ENCODE measurements around the gene BRICD5. TPM values are rescaled to one million over a fixed set of nuclear protein-coding genes. Genes with fewer than 3 reads are reported as not detected.

The BRICD5 gene
- total and polyA plus RNA-seq, 3 donors from 2014 or later: 25.1 to 66.5 (median 37.8) TPM

DNA sequence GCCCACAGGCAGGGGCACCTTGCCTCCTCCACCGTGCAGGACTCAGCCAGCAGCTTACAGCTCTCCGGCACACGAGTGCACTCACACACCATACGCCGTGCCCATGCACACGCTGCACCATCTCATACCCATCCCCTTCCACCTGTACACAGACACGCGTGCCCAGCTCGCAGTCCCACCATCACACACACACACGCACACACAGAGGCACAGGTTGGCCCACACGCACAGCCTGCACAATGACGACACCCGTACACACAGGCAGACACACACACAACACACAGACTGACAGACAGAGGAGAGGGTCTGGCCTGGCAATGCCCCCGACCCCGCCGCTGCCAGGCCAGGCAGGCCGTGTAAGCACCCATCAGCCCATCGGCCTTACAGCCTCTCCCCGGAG, 26.3 kb downstream of the BRICD5 start:
- Histone ChIP-seq H3K4me3 (no peak overlapping the region), H3K27ac (no peak overlapping the region), H3K9me3 (no peaks in the 10 kb centered on the region), H3K4me1 (no peaks in the 10 kb centered on the region), H3K36me3 (ENCODE audit: low read depth, missing control alignments) (no peaks in the 10 kb centered on the region), H3K27me3 (no peaks in the 10 kb centered on the region)
- intact Hi-C loops (cut with DNase I; ENCODE audit: low total_unique reads): no loop called here
- WGBS, 2 donors: 89 to 91% methylated on average over 15 to 19 of the region's 19 CpGs
- TF ChIP-seq CTCF (IDR thresholded peaks at IDR 0.05): no peak
- no peak for DNase-seq

- Histone ChIP-seq H3K27me3 (no peaks in the 10 kb centered on the region), H3K27ac (no peak overlapping the region), H3K9me3 (no peaks in the 10 kb centered on the region), H3K4me1 (no peaks in the 10 kb centered on the region), H3K36me3 (ENCODE audit: low read depth, missing control alignments) (no peaks in the 10 kb centered on the region), H3K4me3 (no peak overlapping the region)
- intact Hi-C loops (cut with DNase I; ENCODE audit: low total_unique reads): no loop called here
- DNase-seq: no peak
- WGBS, 2 donors: 91 to 94% methylated on average over 12 to 30 of the region's 30 CpGs
- no peak for TF ChIP-seq POLR2A (IDR thresholded peaks at IDR 0.05)
- TF ChIP-seq CTCF (IDR thresholded peaks at IDR 0.05): no peak
Observed at GRCh38 chr16:2183671-2184070, 27.0 kb downstream of the BRICD5 start.

DNA sequence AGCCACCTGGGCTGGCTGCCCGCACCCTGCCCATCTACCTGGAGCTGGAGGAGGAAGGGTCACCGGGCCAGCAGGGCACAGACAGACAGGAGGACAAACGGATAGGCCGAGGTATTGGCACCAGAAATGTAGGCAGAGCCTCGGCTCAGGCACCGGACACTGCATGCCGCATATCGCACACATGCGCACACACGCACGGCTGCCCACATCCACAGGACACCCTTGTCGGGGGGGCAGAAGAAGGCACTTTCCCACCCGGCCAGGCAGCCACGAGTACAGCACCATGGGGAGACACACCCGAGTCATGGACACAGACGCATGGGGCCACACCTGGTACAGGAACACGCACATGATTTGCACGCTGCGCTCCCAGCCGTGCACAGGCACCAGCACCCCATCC, 28.7 kb downstream of the BRICD5 start:
- WGBS, 2 donors: 89 to 95% methylated on average over 7 to 20 of the region's 20 CpGs
- no peaks in the 10 kb centered on the region for H3K4me1 ChIP-seq
- TF ChIP-seq CTCF (IDR thresholded peaks at IDR 0.05): no peak
- TF ChIP-seq POLR2A (IDR thresholded peaks at IDR 0.05): no peak
- intact Hi-C loops (cut with DNase I; ENCODE audit: low total_unique reads): no loop called here
- no peak overlapping the region for H3K4me3 ChIP-seq
- no peak overlapping the region for H3K27ac ChIP-seq
- no peaks in the 10 kb centered on the region for H3K9me3 ChIP-seq
- H3K27me3 ChIP-seq: no peaks in the 10 kb centered on the region
- no peaks in the 10 kb centered on the region for H3K36me3 ChIP-seq (ENCODE audit: low read depth, missing control alignments)
- no peak for DNase-seq

- WGBS, 2 donors: 91% methylated on average over 36 of the region's 46 CpGs; no CpG with 5 or more reads in 1 of the 2 donors
- TF ChIP-seq CTCF (IDR thresholded peaks at IDR 0.05) (no peak), POLR2A (IDR thresholded peaks at IDR 0.05) (no peak)
- intact Hi-C loops (cut with DNase I; ENCODE audit: low total_unique reads): no loop called here
- no peaks in the 10 kb centered on the region for H3K36me3 ChIP-seq (ENCODE audit: low read depth, missing control alignments)
- H3K4me3 ChIP-seq: no peak overlapping the region
- H3K27me3 ChIP-seq: no peaks in the 10 kb centered on the region
- no peak for DNase-seq
- H3K27ac ChIP-seq: no peak overlapping the region
- no peaks in the 10 kb centered on the region for H3K4me1 ChIP-seq
- no peaks in the 10 kb centered on the region for H3K9me3 ChIP-seq
Observed at GRCh38 chr16:2180962-2181923, 29.4 kb downstream of the BRICD5 start.

All from testis (tissue), 3 donors.